Measurements from ENCODE around the gene NIM1K.

- TF ChIP-seq NCOA5 (CRISPR knock-in tag; IDR thresholded peaks at IDR 0.05) (no peak), ZNF264 (CRISPR knock-in tag; IDR thresholded peaks at IDR 0.05) (no peak), ZNF552 (CRISPR knock-in tag; IDR thresholded peaks at IDR 0.05; ENCODE audit: borderline replicate concordance) (no peak), HINFP (CRISPR knock-in tag; IDR thresholded peaks at IDR 0.05; ENCODE audit: low read depth) (no peak)
Observed at GRCh38 chr5:43192558-43193180, 644 bp downstream of the NIM1K start.
